HG03457 (cell line): ENCODE measurements around the gene ZNF213.
"Not testable (repeated sequence)": the region's sequence is repeated elsewhere in the genome, so short reads cannot be mapped to it uniquely, and the experiment has no call there.

ENCODE experiments used
- ATAC-seq: cut with Tn5 transposase; IDR thresholded peaks from one replicate; pipeline ENCODE4 v1.9.1; 2021; ENCODE audit warnings: moderate number of reproducible peaks; ENCODE audit not compliant: unreplicated experiment

Gene ZNF213

GRCh38 chr16:3123986-3124886, 10.6 kb upstream of the ZNF213 start:
- peak; percentile 54 for ATAC-seq

- ATAC-seq = no peak
Measured at GRCh38 chr16:3127745-3128144, 7.1 kb upstream of the ZNF213 start.

- ATAC-seq = no peak
Measured at GRCh38 chr16:3129137-3130131, 5.4 kb upstream of the ZNF213 start.

GRCh38 chr16:3131755-3132377, 3.0 kb upstream of the ZNF213 start:
- ATAC-seq = no peak

- ATAC-seq = no peak
Measured at GRCh38 chr16:3133844-3134243, 985 bp upstream of the ZNF213 start.

GRCh38 chr16:3135126-3135715, 392 bp downstream of the ZNF213 start:
- no peak for ATAC-seq

- ATAC-seq = no peak
Measured at GRCh38 chr16:3137267-3137666, 2.4 kb downstream of the ZNF213 start.

- ATAC-seq = no peak
Measured at GRCh38 chr16:3138342-3138741, 3.5 kb downstream of the ZNF213 start.

GRCh38 chr16:3138823-3139426, 4.1 kb downstream of the ZNF213 start:
- ATAC-seq = no peak

GRCh38 chr16:3139561-3139960, 4.7 kb downstream of the ZNF213 start:
- not testable (repeated sequence) for ATAC-seq

GRCh38 chr16:3140603-3141427, 6.0 kb downstream of the ZNF213 start:
- ATAC-seq = no peak

GRCh38 chr16:3141781-3142311, 7.0 kb downstream of the ZNF213 start:
- no peak for ATAC-seq

GRCh38 chr16:3142327-3142726, 7.5 kb downstream of the ZNF213 start:
- no peak for ATAC-seq

GRCh38 chr16:3142770-3143169, 7.9 kb downstream of the ZNF213 start:
- no peak for ATAC-seq

GRCh38 chr16:3143189-3143588, 8.4 kb downstream of the ZNF213 start:
- no peak for ATAC-seq

- ATAC-seq = no peak
Measured at GRCh38 chr16:3143598-3144320, 8.9 kb downstream of the ZNF213 start.

GRCh38 chr16:3144321-3144983, 9.6 kb downstream of the ZNF213 start:
- no peak for ATAC-seq

- no peak for ATAC-seq
Measured at GRCh38 chr16:3145151-3145550, 10.3 kb downstream of the ZNF213 start.
